NT2/D1 (cell line): ENCODE measurements around the gene RXYLT1.

Experiments used
- YY1 ChIP-seq: IDR thresholded peaks from 2 replicates; pipeline ENCODE4 v1.6.1; 2011; ENCODE audit not compliant: insufficient read length, insufficient read depth
- ZNF274 ChIP-seq: IDR thresholded peaks from 2 replicates; pipeline ENCODE4 v1.6.1; 2011; ENCODE audit warnings: mild to moderate bottlenecking, low read depth, low read length

DNA sequence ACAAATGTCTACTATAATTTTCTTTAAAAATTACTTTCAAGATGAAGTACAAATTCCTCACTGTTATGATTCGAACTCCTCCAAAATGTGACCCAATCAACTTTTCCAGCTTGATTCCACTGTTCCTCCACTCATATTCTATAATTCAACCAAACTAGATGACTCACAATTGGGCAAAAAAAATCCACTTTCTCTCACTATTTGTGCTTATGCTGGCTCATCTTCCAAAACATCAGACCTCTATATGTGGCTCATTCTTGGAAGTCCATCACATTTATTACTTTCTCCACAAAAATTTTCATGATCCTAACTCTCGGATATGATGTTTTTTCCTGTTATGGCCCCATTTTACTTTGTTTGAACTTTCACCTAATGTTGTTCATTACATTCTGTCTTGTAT is 26.9 kb upstream of the RXYLT1 start:
- TF ChIP-seq YY1 (no peak), ZNF274 (no peak)
